ENCODE measurements around the gene CEP89. TPM values are rescaled to one million over a fixed set of nuclear protein-coding genes. Genes with fewer than 3 reads are reported as not detected.

The CEP89 gene
- total and polyA plus RNA-seq, 2 of the 4 experiments (the other 2 are of a cell fraction) = 7.2 to 17.4 TPM

DNA sequence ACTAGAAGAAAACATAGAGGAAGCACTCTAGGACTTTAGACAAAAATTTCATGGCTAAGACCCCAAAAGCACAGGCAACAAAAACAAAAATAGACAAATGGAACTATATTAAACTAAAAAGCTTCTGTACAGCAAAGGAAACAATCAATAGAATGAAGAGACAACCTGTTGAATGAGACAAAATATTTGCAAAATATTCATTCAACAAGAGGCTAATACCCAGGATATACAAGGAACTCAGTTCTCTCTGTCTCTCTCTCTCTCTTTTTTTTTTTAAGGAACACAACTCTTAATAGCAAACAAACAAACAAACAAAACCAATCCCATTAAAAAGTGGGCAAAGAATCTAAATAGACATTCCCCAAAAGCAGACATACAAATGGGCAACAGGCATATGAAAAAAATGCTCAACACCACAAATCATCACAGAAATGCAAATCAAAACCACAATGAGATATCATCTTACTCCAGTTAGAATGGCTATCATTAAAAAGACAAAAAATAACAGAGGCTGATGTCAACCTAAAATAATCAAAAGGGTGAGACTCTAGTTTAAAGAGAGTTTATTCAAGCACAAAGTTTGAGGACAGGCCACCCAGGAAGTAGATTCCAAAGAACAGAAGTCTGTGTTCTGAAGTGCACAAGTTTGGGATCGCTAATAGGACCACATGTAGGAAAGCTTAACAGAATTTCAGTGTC, 75.1 kb downstream of the CEP89 start:
- Histone ChIP-seq H3K36me3 (ENCODE audit: control insufficient read depth, insufficient read depth, low read length) (peaks cover 10% of the 10 kb centered on the region), H3K23ac (ENCODE audit: low read depth, low read length) (no peak overlapping the region), H2AK5ac (ENCODE audit: low read depth, low read length) (no peak overlapping the region), H2BK5ac (ENCODE audit: low read depth, low read length, poor library complexity, severe bottlenecking) (no peak overlapping the region), H4K8ac (ENCODE audit: low read depth in 2 of 2, low read length in 2 of 2) (no peak overlapping the region), H2AFZ (replicated peaks; ENCODE audit: low read length, poor library complexity) (no peak overlapping the region), H3K18ac (ENCODE audit: low read depth, low read length) (no peak overlapping the region), H3K4me3 (ENCODE audit: insufficient read depth, low read depth, low read length) (no peak overlapping the region), H3K9me3 (ENCODE audit: control insufficient read depth, insufficient read depth, low read length) (peaks cover 3% of the 10 kb centered on the region), H4K91ac (ENCODE audit: insufficient read depth, low read depth, low read length) (no peak overlapping the region), H4K20me1 (ENCODE audit: insufficient read depth, low read length) (no peaks in the 10 kb centered on the region), H2BK20ac (ENCODE audit: low read depth, low read length) (no peak overlapping the region), H4K5ac (ENCODE audit: low read depth, low read length) (no peak overlapping the region), H3K27me3 (ENCODE audit: control insufficient read depth, insufficient read depth, low read length) (no peaks in the 10 kb centered on the region), H3K4ac (ENCODE audit: low read depth, low read length) (no peak overlapping the region), H3K27ac (ENCODE audit: insufficient read depth, low read length) (no peak overlapping the region), H3K9ac (ENCODE audit: low read depth, low read length) (no peak overlapping the region), H3K9me1 (ENCODE audit: insufficient read depth, low read length) (no peaks in the 10 kb centered on the region), H3K4me1 (ENCODE audit: control insufficient read depth, insufficient read depth, low read length) (no peaks in the 10 kb centered on the region), H3K4me2 (ENCODE audit: low read depth, low read length) (no peak overlapping the region), H3K14ac (replicated peaks; ENCODE audit: low read depth, low read length) (no peak overlapping the region), H3K79me1 (ENCODE audit: low read depth in 1 of 2, low read length in 2 of 2) (peaks cover 0 to 6% of the 10 kb centered on the region in 2 experiments; a peak in 1 of 4 replicates), H3K56ac (ENCODE audit: extremely low read depth, insufficient read depth, low read length) (no peak overlapping the region), H2BK15ac (ENCODE audit: low read depth, low read length) (no peak overlapping the region), H2BK120ac (ENCODE audit: low read depth, low read length) (no peak overlapping the region), H2AK9ac (replicated peaks; ENCODE audit: low read depth, low read length, poor library complexity) (no peak overlapping the region)
- DNase-seq (peak; percentile 39), ATAC-seq (ENCODE audit: low read depth) (peak; percentile 29; the same call in 1 of the 2 replicates)
- POLR2A ChIA-PET (ENCODE audit: unreplicated experiment) = no interaction called here
- in situ Hi-C loops (cut with MboI; ENCODE audit: low sequenced_read_pairs) = no loop called here
- BruUV-seq (replicated peaks) = no TSS peak
- TF ChIP-seq MAFK (IDR thresholded peaks at IDR 0.05; ENCODE audit: low read depth, low read length) (no peak), SMC3 (IDR thresholded peaks at IDR 0.05; ENCODE audit: low read depth, low read length) (no peak), ELK1 (IDR thresholded peaks at IDR 0.05; ENCODE audit: borderline replicate concordance, low read depth, low read length) (no peak), USF2 (IDR thresholded peaks at IDR 0.05; ENCODE audit: low read depth, low read length) (no peak)
- CTCF ChIA-PET = interaction anchor here (0.6 kb wide), 1 partner anchor 21 kb away, joined by 3 read pairs; no protein-coding TSS in a partner anchor
- dilution Hi-C loops (cut with HindIII; ENCODE audit: low sequenced_read_pairs, unreplicated experiment) = no loop called here
- intact Hi-C loops (cut with micrococcal nuclease) = no loop called here
- WGBS, 2 experiments (ENCODE audit: extremely low coverage in 2 of 2, insufficient read length in 1 of 2) = no CpG with 5 or more reads among the region's 1 CpG

All from IMR-90 (cell line).